DOHH2 (cell line): ENCODE results near the gene WLS.

Experiments used
- H3F3A ChIP-seq: fragments of 200-600 bp; sonication (generic), shearing (Covaris generic); 2 replicates; pipeline ENCODE4 v1.6.0; 2016; ENCODE audit warnings: antibody characterized with exemption, mild to moderate bottlenecking; ENCODE audit not compliant: control insufficient read depth, insufficient read depth
- H3K27ac ChIP-seq: fragments of 200-600 bp; sonication (generic); 2 replicates; pipeline ENCODE4 v1.5.1; 2014; ENCODE audit warnings: low read depth, mild to moderate bottlenecking, low read length, moderate library complexity
- H3K27me3 ChIP-seq: fragments of 200-600 bp; sonication (generic); 2 replicates; pipeline ENCODE4 v1.6.1; 2014; ENCODE audit warnings: mild to moderate bottlenecking, low read length, mixed read lengths; ENCODE audit not compliant: control insufficient read depth
- H3K36me3 ChIP-seq: fragments of 200-600 bp; sonication (generic); 2 replicates; pipeline ENCODE4 v1.6.1; 2014; ENCODE audit warnings: mild to moderate bottlenecking, low read length, moderate library complexity, mixed read lengths; ENCODE audit not compliant: control insufficient read depth
- H3K4me1 ChIP-seq: fragments of 200-600 bp; sonication (generic); 2 replicates; pipeline ENCODE4 v1.6.1; 2014; ENCODE audit warnings: mild to moderate bottlenecking, low read length, mixed read lengths; ENCODE audit not compliant: control insufficient read depth
- H3K4me2 ChIP-seq: fragments of 200-600 bp; sonication (generic); 2 replicates; pipeline ENCODE4 v1.6.0; 2014; ENCODE audit warnings: mild to moderate bottlenecking, low read length, moderate library complexity
- H3K4me3 ChIP-seq: fragments of 200-600 bp; sonication (generic); 2 replicates; pipeline ENCODE4 v1.5.1; 2014; ENCODE audit warnings: mild to moderate bottlenecking, low read length, mixed read lengths
- H3K79me2 ChIP-seq: fragments of 200-600 bp; sonication (generic); 2 replicates; pipeline ENCODE4 v1.6.1; 2014; ENCODE audit warnings: mild to moderate bottlenecking, low read length, mixed read lengths; ENCODE audit not compliant: control insufficient read depth
- H3K9me2 ChIP-seq: fragments of 200-600 bp; sonication (generic); replicated peaks from 2 replicates; pipeline ENCODE4 v1.6.1; 2014; ENCODE audit warnings: mild to moderate bottlenecking, low read length, mixed read lengths; ENCODE audit not compliant: control insufficient read depth
- H3K9me3 ChIP-seq: fragments of 200-600 bp; sonication (generic); 2 replicates; pipeline ENCODE4 v1.6.1; 2014; ENCODE audit warnings: antibody characterized with exemption, low read length, mixed read lengths; ENCODE audit not compliant: control insufficient read depth, insufficient read depth
- H4K20me1 ChIP-seq: fragments of 200-600 bp; sonication (generic); 2 replicates; pipeline ENCODE4 v1.6.0; 2014; ENCODE audit warnings: low read depth, mild to moderate bottlenecking, antibody characterized with exemption, low read length, moderate library complexity; ENCODE audit not compliant: control insufficient read depth, insufficient read depth
- CTCF ChIP-seq: fragments of 200-600 bp; sonication (generic); IDR thresholded peaks from one replicate; pipeline ENCODE4 v1.5.1; 2014; ENCODE audit warnings: antibody characterized with exemption, mild to moderate bottlenecking, low read depth, low read length; ENCODE audit not compliant: poor library complexity, severe bottlenecking
- EZH2phosphoT487 ChIP-seq: fragments of 200-600 bp; sonication (generic); IDR thresholded peaks from 2 replicates; pipeline ENCODE4 v1.6.1; 2017; ENCODE audit warnings: borderline replicate concordance, mild to moderate bottlenecking, antibody characterized with exemption, low read length, moderate library complexity, mixed read lengths

The WLS gene

GRCh38 chr1:68103011-68103545 is 129.2 kb downstream of the WLS start:
- Histone ChIP-seq H3K79me2 (no peaks in the 10 kb centered on the region), H4K20me1 (no peaks in the 10 kb centered on the region), H3K4me2 (no peak overlapping the region), H3K36me3 (no peaks in the 10 kb centered on the region), H3K27me3 (no peaks in the 10 kb centered on the region), H3K9me2 (no peaks in the 10 kb centered on the region), H3K4me3 (no peak overlapping the region), H3K9me3 (no peaks in the 10 kb centered on the region), H3K4me1 (no peaks in the 10 kb centered on the region), H3K27ac (no peak overlapping the region), H3F3A (no peaks in the 10 kb centered on the region)
- TF ChIP-seq EZH2phosphoT487 (no peak), CTCF (no peak)

- Histone ChIP-seq H3K4me2 (no peak overlapping the region), H3K9me2 (no peaks in the 10 kb centered on the region), H3K4me1 (no peaks in the 10 kb centered on the region), H3K27ac (no peak overlapping the region), H3K36me3 (no peaks in the 10 kb centered on the region), H3K27me3 (no peaks in the 10 kb centered on the region), H3F3A (no peaks in the 10 kb centered on the region), H4K20me1 (no peaks in the 10 kb centered on the region), H3K79me2 (no peaks in the 10 kb centered on the region), H3K9me3 (no peaks in the 10 kb centered on the region), H3K4me3 (no peak overlapping the region)
- no peak for TF ChIP-seq EZH2phosphoT487
- no peak for TF ChIP-seq CTCF
These were observed 130.5 kb downstream of the WLS start for GRCh38 chr1:68101829-68102228.

DNA sequence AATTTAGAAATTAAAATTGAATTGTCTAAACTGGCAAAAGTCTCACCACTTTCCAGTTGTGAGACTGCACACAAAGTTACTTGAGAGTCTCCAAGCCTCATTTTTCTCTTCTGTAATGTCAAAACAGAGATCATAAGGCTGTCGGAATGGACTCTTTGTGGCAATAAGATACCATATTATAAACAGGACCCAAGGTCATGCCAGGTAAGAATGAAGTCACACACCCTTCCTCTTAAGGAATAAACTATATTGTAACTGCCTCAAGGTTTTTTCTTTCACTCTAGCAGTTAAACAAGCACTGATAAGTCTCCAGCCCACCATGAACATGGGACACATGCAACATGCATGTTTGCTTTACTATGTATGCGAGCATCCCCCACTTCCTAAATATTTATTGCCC is 131.8 kb downstream of the WLS start:
- no peaks in the 10 kb centered on the region for H3K9me3 ChIP-seq
- no peaks in the 10 kb centered on the region for H3K4me1 ChIP-seq
- no peaks in the 10 kb centered on the region for H3K36me3 ChIP-seq
- H3K4me3 ChIP-seq, result no peak overlapping the region
- no peaks in the 10 kb centered on the region for H3F3A ChIP-seq
- no peak overlapping the region for H3K27ac ChIP-seq
- TF ChIP-seq CTCF, result no peak
- no peak for TF ChIP-seq EZH2phosphoT487
- H3K79me2 ChIP-seq, result no peaks in the 10 kb centered on the region
- H3K9me2 ChIP-seq, result no peaks in the 10 kb centered on the region
- no peaks in the 10 kb centered on the region for H4K20me1 ChIP-seq
- no peaks in the 10 kb centered on the region for H3K27me3 ChIP-seq
- H3K4me2 ChIP-seq, result no peak overlapping the region
